OCI-LY1 (cell line): ENCODE measurements around the gene ACYP2.

Experiments used
- EZH2 ChIP-seq: fragments of 200-600 bp; sonication (generic), shearing (Covaris generic); IDR thresholded peaks from 2 replicates; pipeline ENCODE4 v1.8.0; 2017; ENCODE audit warnings: borderline replicate concordance, mixed run types, mild to moderate bottlenecking, antibody characterized with exemption, low read length, moderate library complexity, mixed read lengths
- TF ChIP-seq, protein P1 (sequence below): fragments of 200-600 bp; sonication (generic), shearing (Covaris generic); IDR thresholded peaks from 2 replicates; pipeline ENCODE4 v1.5.1; 2017; ENCODE audit warnings: mild to moderate bottlenecking, antibody characterized with exemption, low read length, moderate library complexity, mixed read lengths

DNA sequence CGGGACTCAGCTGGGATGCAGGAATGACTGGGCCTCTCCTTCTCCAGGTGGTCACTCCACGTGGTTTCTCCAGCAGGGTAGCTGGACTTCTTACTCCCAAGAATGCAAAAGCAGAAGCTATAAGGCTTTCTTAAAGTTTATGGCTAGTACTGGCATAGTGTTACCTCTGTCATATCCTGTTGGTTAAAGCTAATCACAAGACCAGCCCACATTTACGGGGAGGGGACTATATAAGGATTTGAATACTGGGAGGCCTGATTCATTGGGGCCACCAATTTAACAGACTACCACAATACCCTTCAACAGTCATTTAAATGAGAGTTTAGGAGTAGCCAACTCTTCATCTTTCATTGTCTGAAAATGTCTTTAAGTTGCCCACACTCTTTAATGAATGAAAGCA is 235.0 kb downstream of the ACYP2 start:
- TF ChIP-seq, protein P1, sequence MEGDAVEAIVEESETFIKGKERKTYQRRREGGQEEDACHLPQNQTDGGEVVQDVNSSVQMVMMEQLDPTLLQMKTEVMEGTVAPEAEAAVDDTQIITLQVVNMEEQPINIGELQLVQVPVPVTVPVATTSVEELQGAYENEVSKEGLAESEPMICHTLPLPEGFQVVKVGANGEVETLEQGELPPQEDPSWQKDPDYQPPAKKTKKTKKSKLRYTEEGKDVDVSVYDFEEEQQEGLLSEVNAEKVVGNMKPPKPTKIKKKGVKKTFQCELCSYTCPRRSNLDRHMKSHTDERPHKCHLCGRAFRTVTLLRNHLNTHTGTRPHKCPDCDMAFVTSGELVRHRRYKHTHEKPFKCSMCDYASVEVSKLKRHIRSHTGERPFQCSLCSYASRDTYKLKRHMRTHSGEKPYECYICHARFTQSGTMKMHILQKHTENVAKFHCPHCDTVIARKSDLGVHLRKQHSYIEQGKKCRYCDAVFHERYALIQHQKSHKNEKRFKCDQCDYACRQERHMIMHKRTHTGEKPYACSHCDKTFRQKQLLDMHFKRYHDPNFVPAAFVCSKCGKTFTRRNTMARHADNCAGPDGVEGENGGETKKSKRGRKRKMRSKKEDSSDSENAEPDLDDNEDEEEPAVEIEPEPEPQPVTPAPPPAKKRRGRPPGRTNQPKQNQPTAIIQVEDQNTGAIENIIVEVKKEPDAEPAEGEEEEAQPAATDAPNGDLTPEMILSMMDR = no peak
- TF ChIP-seq EZH2 = no peak
